Measurements from ENCODE around the gene MAD2L1BP. TPM values are rescaled to one million over a fixed set of nuclear protein-coding genes. Genes with fewer than 3 reads are reported as not detected.

Gene MAD2L1BP
- polyA plus RNA-seq, 1 of the 3 experiments (the other 2 are of a cell fraction): 30.9 TPM

- TF ChIP-seq CHD2 (IDR thresholded peaks at IDR 0.05; ENCODE audit: low read length, partially characterized antibody): no peak
- no peak for TF ChIP-seq NFIC (IDR thresholded peaks at IDR 0.05; ENCODE audit: borderline replicate concordance)
- TF ChIP-seq EP300 (IDR thresholded peaks at IDR 0.05; ENCODE audit: borderline replicate concordance in 1 of 2, low read depth in 1 of 2, low read length in 1 of 2): no peak
- TF ChIP-seq FOXM1 (IDR thresholded peaks at IDR 0.05; ENCODE audit: low read depth): no peak
- TF ChIP-seq RAD21 (IDR thresholded peaks at IDR 0.05; ENCODE audit: low read length): no peak
- no peak for TF ChIP-seq ELF1 (IDR thresholded peaks at IDR 0.05)
- no peak for TF ChIP-seq FOXJ3 (CRISPR knock-in tag; IDR thresholded peaks at IDR 0.05)
- TF ChIP-seq, protein P1, sequence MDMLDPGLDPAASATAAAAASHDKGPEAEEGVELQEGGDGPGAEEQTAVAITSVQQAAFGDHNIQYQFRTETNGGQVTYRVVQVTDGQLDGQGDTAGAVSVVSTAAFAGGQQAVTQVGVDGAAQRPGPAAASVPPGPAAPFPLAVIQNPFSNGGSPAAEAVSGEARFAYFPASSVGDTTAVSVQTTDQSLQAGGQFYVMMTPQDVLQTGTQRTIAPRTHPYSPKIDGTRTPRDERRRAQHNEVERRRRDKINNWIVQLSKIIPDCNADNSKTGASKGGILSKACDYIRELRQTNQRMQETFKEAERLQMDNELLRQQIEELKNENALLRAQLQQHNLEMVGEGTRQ (IDR thresholded peaks at IDR 0.05; ENCODE audit: borderline replicate concordance, low read depth, low read length): no peak
- TF ChIP-seq TAF1 (IDR thresholded peaks at IDR 0.05; ENCODE audit: borderline replicate concordance, low read depth, low read length): no peak
- TF ChIP-seq ZBTB33 (IDR thresholded peaks at IDR 0.05; ENCODE audit: borderline replicate concordance, low read depth): no peak
- TF ChIP-seq GATA2 (CRISPR knock-in tag; IDR thresholded peaks at IDR 0.05): no peak
- no peak for TF ChIP-seq YY1 (IDR thresholded peaks at IDR 0.05; ENCODE audit: low read depth)
- TF ChIP-seq, protein P2, sequence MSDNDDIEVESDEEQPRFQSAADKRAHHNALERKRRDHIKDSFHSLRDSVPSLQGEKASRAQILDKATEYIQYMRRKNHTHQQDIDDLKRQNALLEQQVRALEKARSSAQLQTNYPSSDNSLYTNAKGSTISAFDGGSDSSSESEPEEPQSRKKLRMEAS (IDR thresholded peaks at IDR 0.05; ENCODE audit: low read depth): no peak
- TF ChIP-seq REST (IDR thresholded peaks at IDR 0.05; ENCODE audit: low read depth, low read length): no peak
- no peak; the same call in 1 of the 2 replicates for TF ChIP-seq TCF12 (IDR thresholded peaks at IDR 0.05)
- TF ChIP-seq NRF1 (IDR thresholded peaks at IDR 0.05; ENCODE audit: low read depth, low read length): no peak
- no peak for TF ChIP-seq SIN3A (IDR thresholded peaks at IDR 0.05; ENCODE audit: borderline replicate concordance, low read depth, low read length)
- DNase-seq: no peak
- Histone ChIP-seq H3K9me3 (no peaks in the 10 kb centered on the region), H3K4me1 (ENCODE audit: control insufficient read depth in 1 of 2, insufficient read depth in 2 of 2, low read depth in 1 of 2, low read length in 1 of 2) (peaks cover 0 to 29% of the 10 kb centered on the region in 2 experiments; a peak in 1 of 4 replicates), H2AFZ (ENCODE audit: low read depth) (no peak overlapping the region), H3K27ac (ENCODE audit: low read depth in 2 of 2, low read length in 1 of 2) (no peak overlapping the region), H4K20me1 (ENCODE audit: insufficient read depth) (no peaks in the 10 kb centered on the region), H3K4me2 (no peak overlapping the region), H3K9ac (no peak overlapping the region), H3K36me3 (replicated peaks in 1 of 2; ENCODE audit: control insufficient read depth in 1 of 2, insufficient read depth in 2 of 2, low read length in 1 of 2) (no peaks in the 10 kb centered on the region), H3K9me2 (no peaks in the 10 kb centered on the region), H3K4me3 (ENCODE audit: low read depth in 2 of 2, low read length in 1 of 2) (no peak overlapping the region), H3F3A (replicated peaks; ENCODE audit: insufficient read depth) (peaks cover 8% of the 10 kb centered on the region), H3K79me2 (ENCODE audit: insufficient read depth) (no peaks in the 10 kb centered on the region), H3K27me3 (ENCODE audit: insufficient read depth) (no peaks in the 10 kb centered on the region)
- POLR2A ChIA-PET: interaction anchor here (6.3 kb wide), 1 partner anchor 104 kb away, joined by 33 read pairs; the partner anchor contains the start of gene VEGFA
- CTCF ChIA-PET: interaction anchor here (0.5 to 7.2 kb wide), 14 partner anchors 11 to 431 kb away, joined by 3 to 118 read pairs (median 12); partner anchors contain the start of gene VEGFA
- WGBS (ENCODE audit: low lambda C conversion rate): 71% methylated on average over 1 of the region's 1 CpG
Measured at GRCh38 chr6:43665376-43665775, 29.7 kb downstream of the MAD2L1BP start.

Measured in SK-N-SH (cell line).